CD4-positive, alpha-beta T cell treated with Interleukin-15 for 4 hours (primary cell): Measurements from ENCODE around the gene VPS13D.
"Not testable (repeated sequence)": the region's sequence is repeated elsewhere in the genome, so short reads cannot be mapped to it uniquely, and the experiment has no call there.

Experiments
- DNase-seq: peaks from one replicate; pipeline ENCODE4 v3.0.0-alpha.2; 2020; ENCODE audit warnings: low spot score

VPS13D gene

GRCh38 chr1:12285496-12286143, 55.8 kb downstream of the VPS13D start:
- no peak for DNase-seq

GRCh38 chr1:12287869-12288268, 58.0 kb downstream of the VPS13D start:
- no peak for DNase-seq

GRCh38 chr1:12290828-12291227, 61.0 kb downstream of the VPS13D start:
- DNase-seq: no peak

- DNase-seq: no peak
Measured at GRCh38 chr1:12293416-12293815, 63.6 kb downstream of the VPS13D start.

- no peak for DNase-seq
Measured at GRCh38 chr1:12294076-12294475, 64.2 kb downstream of the VPS13D start.

GRCh38 chr1:12296016-12296415, 66.2 kb downstream of the VPS13D start:
- no peak for DNase-seq

GRCh38 chr1:12296623-12297022, 66.8 kb downstream of the VPS13D start:
- no peak for DNase-seq

- DNase-seq: no peak
Measured at GRCh38 chr1:12300706-12301105, 70.9 kb downstream of the VPS13D start.

GRCh38 chr1:12301518-12302237, 71.8 kb downstream of the VPS13D start:
- DNase-seq: no peak

- no peak for DNase-seq
Measured at GRCh38 chr1:12302798-12303447, 73.1 kb downstream of the VPS13D start.

GRCh38 chr1:12305377-12305776, 75.5 kb downstream of the VPS13D start:
- DNase-seq: no peak

- no peak for DNase-seq
Measured at GRCh38 chr1:12309783-12310742, 80.2 kb downstream of the VPS13D start.

GRCh38 chr1:12314333-12314903, 84.6 kb downstream of the VPS13D start:
- no peak for DNase-seq

- no peak for DNase-seq
Measured at GRCh38 chr1:12315146-12315545, 85.3 kb downstream of the VPS13D start.

GRCh38 chr1:12316331-12316730, 86.5 kb downstream of the VPS13D start:
- no peak for DNase-seq

- no peak for DNase-seq
Measured at GRCh38 chr1:12320486-12320885, 90.7 kb downstream of the VPS13D start.

- DNase-seq: no peak
Measured at GRCh38 chr1:12324423-12324822, 94.6 kb downstream of the VPS13D start.

GRCh38 chr1:12324973-12325372, 95.1 kb downstream of the VPS13D start:
- not testable (repeated sequence) for DNase-seq

GRCh38 chr1:12326986-12327385, 97.2 kb downstream of the VPS13D start:
- no peak for DNase-seq

- no peak for DNase-seq
Measured at GRCh38 chr1:12327566-12327965, 97.7 kb downstream of the VPS13D start.

- DNase-seq: no peak
Measured at GRCh38 chr1:12333036-12333785, 103.4 kb downstream of the VPS13D start.
